Sigmoid colon (tissue), 7 donors: Measurements from ENCODE around the gene NISCH. TPM values are rescaled to one million over a fixed set of nuclear protein-coding genes. Genes with fewer than 3 reads are reported as not detected.
A peak's percentile ranks its signal among the peaks of the same experiment; 100 is the strongest.

Experiments
- DNase-seq: peaks from one replicate; pipeline ENCODE4 v3.0.0-alpha.2; 2019
- H3K27ac ChIP-seq, 4 donors: fragments of 200-600 bp; sonication (generic); one replicate each; pipeline ENCODE4 v1.5.1; 2016 to 2019; ENCODE audit warnings: mild to moderate bottlenecking in 1 of 4
- H3K27me3 ChIP-seq, 3 donors: fragments of 200-600 bp; sonication (generic); one replicate each; pipeline ENCODE4 v1.5.1; 2019; ENCODE audit warnings: mild to moderate bottlenecking in 1 of 3
- H3K36me3 ChIP-seq, 4 donors: fragments of 200-600 bp; sonication (generic); one replicate each; pipeline ENCODE4 v1.5.1; 2016 to 2019
- H3K4me1 ChIP-seq, 4 donors: fragments of 200-600 bp; sonication (generic); one replicate each; pipeline ENCODE4 v1.5.1; 2017 to 2019
- H3K4me3 ChIP-seq, 4 donors: fragments of 200-600 bp; sonication (generic); one replicate each; pipeline ENCODE4 v1.5.1; 2017 to 2019; ENCODE audit warnings: mild to moderate bottlenecking in 2 of 4, moderate library complexity in 1 of 4
- H3K9me3 ChIP-seq, 4 donors: fragments of 200-600 bp in 3 of 4; sonication (generic) in 3 of 4; one replicate each; pipeline versions ENCODE4 v1.5.1 to v1.6.1; 2013 to 2019
- CTCF ChIP-seq, 4 experiments: fragments of 450-650 bp in 3 of 4; fragments of 200-600 bp in 1 of 4; IDR thresholded peaks; one replicate each; pipeline ENCODE4 v1.5.1; 2016 to 2019; ENCODE audit warnings: antibody characterized with exemption in 4 of 4, mild to moderate bottlenecking in 3 of 4, moderate library complexity in 2 of 4
- EP300 ChIP-seq, 4 donors: sonication (generic); formaldehyde crosslinking; IDR thresholded peaks; one replicate each; pipeline ENCODE4 v1.6.1; 2017; ENCODE audit warnings: antibody characterized with exemption in 4 of 4
- POLR2A ChIP-seq, 2 donors: fragments of 450-650 bp; IDR thresholded peaks; one replicate each; pipeline ENCODE4 v1.6.1; 2016; ENCODE audit warnings: antibody characterized with exemption in 2 of 2, mild to moderate bottlenecking in 2 of 2, moderate library complexity in 2 of 2
- POLR2AphosphoS5 ChIP-seq, 4 donors: sonication (generic); formaldehyde crosslinking; IDR thresholded peaks; one replicate each; pipeline ENCODE4 v1.6.1; 2017; ENCODE audit warnings: antibody characterized with exemption in 4 of 4
- WGBS, 2 donors: extraction: QIAGEN DNeasy Blood & Tissue Kit; methylation state at CpG; one replicate each; pipeline ENCODE4 v1.1.7; 2013; 5-methylcytosine and 5-hydroxymethylcytosine counted together
- intact Hi-C: fragments of 100-400 bp; cut with DNase I; formaldehyde crosslinking; loops from one replicate; pipeline ENCODE4 v1.15.1; 2023
- polyA plus RNA-seq, 3 donors: library from polyadenylated mRNA; stranded (reverse); fragments of 200-250 nt; gene quantifications; one replicate each; pipeline ENCODE4 v1.2.3, GENCODE V29; 2013
- total RNA-seq, 4 donors: library from RNA; depleted of rRNA; stranded (reverse); fragments of >200 nt; gene quantifications; one replicate each; pipeline ENCODE4 v1.1.0, GENCODE V29; 2016
- donor health status: healthy with polysubstance abuse.
- donor health status: Bipolar disorder and iron deficiency.
- donor health status: healthy.

NISCH gene
- total and polyA plus RNA-seq, 7 donors, result 14.3 to 113 (median 53.5) TPM

GRCh38 chr3:52438104-52438376 is 17.4 kb upstream of the NISCH start:
- H3K4me1 ChIP-seq, result no peaks in the 10 kb centered on the region
- DNase-seq, result no peak
- WGBS, 2 donors, result 32 to 80% methylated on average over 6 of the region's 6 CpGs
- H3K4me3 ChIP-seq, result no peak overlapping the region
- intact Hi-C loops, result no loop called here
- no peaks in the 10 kb centered on the region for H3K27me3 ChIP-seq
- H3K27ac ChIP-seq, result no peak overlapping the region
- no peaks in the 10 kb centered on the region for H3K36me3 ChIP-seq
- no peaks in the 10 kb centered on the region for H3K9me3 ChIP-seq
- TF ChIP-seq POLR2A (IDR thresholded peaks at IDR 0.05) (no peak), CTCF (IDR thresholded peaks at IDR 0.05) (no peak), EP300 (IDR thresholded peaks at IDR 0.05) (no peak), POLR2AphosphoS5 (IDR thresholded peaks at IDR 0.05) (no peak)

GRCh38 chr3:52438579-52439425 is 16.6 kb upstream of the NISCH start:
- Histone ChIP-seq H3K36me3 (no peaks in the 10 kb centered on the region), H3K4me1 (no peaks in the 10 kb centered on the region), H3K9me3 (no peaks in the 10 kb centered on the region), H3K27me3 (no peaks in the 10 kb centered on the region), H3K4me3 (no peak overlapping the region), H3K27ac (no peak overlapping the region)
- 92 to 93% methylated on average over 9 of the region's 9 CpGs for WGBS, 2 donors
- peak; percentile 24 for DNase-seq
- TF ChIP-seq EP300 (IDR thresholded peaks at IDR 0.05) (no peak), CTCF (IDR thresholded peaks at IDR 0.05) (no peak), POLR2A (IDR thresholded peaks at IDR 0.05) (no peak), POLR2AphosphoS5 (IDR thresholded peaks at IDR 0.05) (no peak)
- intact Hi-C loops, result no loop called here

GRCh38 chr3:52439426-52440248 is 15.8 kb upstream of the NISCH start:
- WGBS, 2 donors, result 93% methylated on average over 16 of the region's 16 CpGs
- intact Hi-C loops, result no loop called here

GRCh38 chr3:52440249-52440551 is 15.2 kb upstream of the NISCH start:
- intact Hi-C loops, result no loop called here
- H3K4me3 ChIP-seq, result no peak overlapping the region
- DNase-seq, result peak; percentile 49
- 92 to 94% methylated on average over 12 of the region's 12 CpGs for WGBS, 2 donors
- H3K4me1 ChIP-seq, result peaks cover 0 to 7% (median 2%) of the 10 kb centered on the region in 4 donors
- no peak overlapping the region for H3K27ac ChIP-seq
- TF ChIP-seq CTCF (IDR thresholded peaks at IDR 0.05) (no peak), POLR2AphosphoS5 (IDR thresholded peaks at IDR 0.05) (no peak), EP300 (IDR thresholded peaks at IDR 0.05) (no peak), POLR2A (IDR thresholded peaks at IDR 0.05) (no peak)
- no peaks in the 10 kb centered on the region for H3K27me3 ChIP-seq
- no peaks in the 10 kb centered on the region for H3K36me3 ChIP-seq
- no peaks in the 10 kb centered on the region for H3K9me3 ChIP-seq

More at GRCh38 chr3:52439426-52440248, 15.8 kb upstream of the NISCH start:
- no peaks in the 10 kb centered on the region for H3K9me3 ChIP-seq
- no peaks in the 10 kb centered on the region for H3K36me3 ChIP-seq
- peaks cover 0 to 2% (median 0%) of the 10 kb centered on the region in 4 donors for H3K4me1 ChIP-seq
- H3K27me3 ChIP-seq, result no peaks in the 10 kb centered on the region
- no peak for TF ChIP-seq POLR2AphosphoS5 (IDR thresholded peaks at IDR 0.05)
- no peak for TF ChIP-seq EP300 (IDR thresholded peaks at IDR 0.05)
- TF ChIP-seq CTCF (IDR thresholded peaks at IDR 0.05), result no peak
- TF ChIP-seq POLR2A (IDR thresholded peaks at IDR 0.05), result no peak
- H3K27ac ChIP-seq, result no peak overlapping the region
- peak; percentile 62 for DNase-seq
- no peak overlapping the region for H3K4me3 ChIP-seq
